HG02588 (cell line): ENCODE data around the gene SELENOO.

Experiments used
- ATAC-seq: cut with Tn5 transposase; IDR thresholded peaks from one replicate; pipeline ENCODE4 v1.9.1; 2021; ENCODE audit warnings: mild to moderate bottlenecking, moderate library complexity; ENCODE audit not compliant: unreplicated experiment

The SELENOO gene

DNA sequence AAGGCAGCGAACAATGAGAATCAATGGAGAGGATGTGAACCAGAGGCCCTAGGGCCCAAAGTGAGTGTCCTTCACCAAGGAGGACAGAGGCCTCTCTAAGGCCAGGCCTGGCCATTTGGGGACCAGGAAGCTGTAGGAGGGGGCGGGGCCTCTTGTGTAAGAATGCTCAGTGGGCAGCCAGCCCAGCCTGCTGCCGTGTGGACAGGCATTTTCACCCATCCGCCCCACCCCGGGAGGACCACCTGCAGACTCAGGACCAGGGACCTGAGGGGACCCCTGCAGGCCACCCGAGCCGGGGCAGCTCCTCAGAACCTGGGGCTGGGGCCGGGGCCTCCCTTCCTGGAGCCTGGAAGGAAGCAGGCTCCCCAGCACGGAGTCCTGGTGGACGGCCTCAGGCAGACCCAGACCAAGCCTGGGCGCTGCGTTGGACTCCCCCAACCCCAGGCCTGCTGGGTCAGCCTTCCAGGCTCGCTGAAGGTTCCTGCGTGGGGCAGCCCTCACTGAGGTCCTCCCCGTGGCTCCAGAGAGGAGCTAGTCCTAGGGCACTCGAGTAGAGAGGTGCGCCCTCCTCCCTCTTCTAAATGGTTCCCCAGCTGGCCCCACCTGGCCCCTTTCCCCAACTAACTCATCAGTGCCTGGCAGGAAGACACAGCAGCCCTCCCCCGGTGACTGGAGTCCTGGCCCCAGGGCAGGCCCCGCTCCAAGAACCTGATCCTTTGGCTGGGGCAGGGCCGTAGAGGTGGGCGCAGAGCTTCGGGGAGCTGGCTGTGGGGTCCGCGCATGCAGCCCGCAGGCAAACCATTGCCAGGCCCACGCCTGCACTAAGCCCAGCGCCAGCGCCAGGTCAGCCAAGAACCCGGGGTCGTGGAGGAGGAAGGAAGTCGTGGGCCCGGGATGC lies 16.6 kb upstream of the SELENOO start:
- ATAC-seq, result no peak

DNA sequence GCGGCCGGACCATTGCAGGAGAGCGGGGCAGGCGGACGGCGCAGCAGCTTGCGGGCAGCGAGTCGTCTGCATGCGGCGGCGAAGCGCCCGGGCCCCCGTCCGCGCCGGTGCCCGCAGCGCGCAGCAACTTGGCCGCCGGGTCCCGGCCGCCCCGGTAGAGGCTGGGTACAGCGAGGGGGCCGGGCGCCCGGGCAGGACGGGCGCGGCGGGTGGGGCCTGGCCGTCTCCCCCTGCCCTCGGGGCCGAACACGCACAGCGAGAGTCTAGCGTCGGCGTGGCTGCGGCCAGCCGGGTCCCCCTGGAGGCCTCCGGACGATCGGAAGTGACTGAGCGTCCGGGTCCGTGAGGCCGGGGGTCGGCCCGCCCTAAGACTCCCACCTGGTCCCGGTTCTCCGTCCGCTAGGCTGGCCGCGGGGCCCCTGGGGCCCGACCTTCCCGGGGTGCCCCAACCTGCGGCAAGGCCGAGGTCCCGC lies 15.9 kb upstream of the SELENOO start:
- no peak for ATAC-seq

GRCh38 chr22:50185375-50186087 lies 15.3 kb upstream of the SELENOO start, which contains the start of gene TRABD:
TRABD (plus strand) TSS chr22:50185913; CDS start chr22:50193061, 7,148 bp downstream.
- peak; percentile 41 for ATAC-seq

DNA sequence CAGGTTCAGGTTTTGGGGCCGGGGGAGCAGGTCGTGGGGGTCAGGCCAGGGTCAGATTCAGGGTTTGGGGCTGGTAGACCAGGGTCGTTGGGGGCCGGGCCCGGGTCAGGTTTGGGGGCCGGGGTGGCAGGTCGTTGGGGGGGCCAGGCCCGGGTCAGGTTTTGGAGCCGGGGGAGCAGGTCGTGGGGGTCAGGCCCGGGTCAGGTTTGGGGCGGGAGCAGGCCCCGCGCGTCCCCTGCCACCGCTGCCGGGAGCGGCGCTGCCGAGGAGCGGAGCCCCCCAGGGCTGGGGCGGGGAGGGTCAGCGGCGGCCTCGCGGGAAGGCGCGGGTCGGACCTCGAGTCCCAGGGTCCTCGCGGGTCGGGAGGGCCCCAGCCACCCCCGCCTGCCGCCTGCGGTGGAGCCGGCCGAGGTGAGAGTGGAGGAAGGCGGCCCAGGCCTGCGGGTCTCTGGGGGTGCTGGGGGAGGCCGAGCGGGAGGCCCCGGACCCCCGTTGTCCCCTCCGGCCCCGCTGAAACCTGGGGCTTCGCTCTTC lies 14.6 kb upstream of the SELENOO start:
- no peak for ATAC-seq

DNA sequence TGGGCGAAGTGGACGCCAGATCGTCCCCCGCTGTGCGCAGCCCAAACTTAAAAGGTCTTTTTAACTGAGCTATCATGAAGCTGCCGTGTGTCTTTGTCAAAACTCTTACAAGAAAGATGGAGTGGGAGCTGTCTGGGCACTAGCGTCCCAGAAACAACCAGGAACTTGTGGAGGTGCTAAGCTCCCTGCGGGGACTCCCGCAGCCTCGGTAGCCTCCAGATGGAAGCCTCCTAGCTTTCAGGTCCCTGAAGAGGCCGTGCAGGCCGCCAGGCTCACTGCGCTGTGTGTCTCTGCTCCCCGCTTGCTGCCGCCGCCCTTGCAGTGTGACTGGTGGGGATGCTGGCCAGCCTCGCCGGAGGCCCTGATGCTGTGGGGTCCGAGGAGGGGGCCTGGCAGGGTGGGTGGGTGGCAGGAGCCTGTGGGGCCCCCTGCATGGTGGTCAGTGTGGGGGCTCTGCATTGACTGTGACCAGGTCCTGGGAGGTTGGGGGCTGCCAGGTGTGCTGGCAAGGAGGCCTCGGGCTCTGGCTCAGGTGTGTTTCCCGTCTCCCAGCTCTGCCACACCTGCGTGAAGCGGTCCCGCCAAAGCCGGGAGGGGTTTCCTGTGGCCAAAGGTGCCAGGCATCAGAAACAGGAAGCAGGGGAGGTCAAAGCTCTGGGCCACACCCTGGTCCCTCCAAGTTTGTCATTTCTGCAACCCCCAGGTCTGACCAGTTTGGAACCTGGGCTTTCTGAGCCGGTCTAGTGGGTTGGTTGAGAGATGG lies 13.9 kb upstream of the SELENOO start:
- no peak for ATAC-seq

DNA sequence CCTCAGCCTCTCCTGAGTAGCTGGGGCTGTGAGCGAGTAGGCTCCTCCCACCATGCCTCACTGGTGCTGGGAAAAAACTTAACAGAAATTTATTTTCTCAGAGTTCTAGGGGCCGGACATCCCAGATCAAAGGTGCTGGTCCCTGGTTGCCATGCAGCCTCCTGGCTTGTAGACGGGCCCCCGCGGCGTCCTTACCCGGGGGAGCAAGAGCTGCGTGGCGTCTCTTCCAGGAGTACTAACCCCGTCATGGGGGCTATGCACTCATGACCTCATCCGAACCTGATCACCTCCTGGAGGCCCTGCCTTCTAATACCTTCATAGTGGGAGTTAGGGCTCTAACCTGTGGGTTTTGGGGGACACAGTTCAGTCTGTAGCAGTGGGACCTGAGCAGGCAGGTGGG lies 12.5 kb upstream of the SELENOO start:
- no peak for ATAC-seq

- no peak for ATAC-seq
Observed at GRCh38 chr22:50189184-50189848, 11.5 kb upstream of the SELENOO start.

GRCh38 chr22:50189849-50190181 lies 11.0 kb upstream of the SELENOO start:
- ATAC-seq, result no peak

DNA sequence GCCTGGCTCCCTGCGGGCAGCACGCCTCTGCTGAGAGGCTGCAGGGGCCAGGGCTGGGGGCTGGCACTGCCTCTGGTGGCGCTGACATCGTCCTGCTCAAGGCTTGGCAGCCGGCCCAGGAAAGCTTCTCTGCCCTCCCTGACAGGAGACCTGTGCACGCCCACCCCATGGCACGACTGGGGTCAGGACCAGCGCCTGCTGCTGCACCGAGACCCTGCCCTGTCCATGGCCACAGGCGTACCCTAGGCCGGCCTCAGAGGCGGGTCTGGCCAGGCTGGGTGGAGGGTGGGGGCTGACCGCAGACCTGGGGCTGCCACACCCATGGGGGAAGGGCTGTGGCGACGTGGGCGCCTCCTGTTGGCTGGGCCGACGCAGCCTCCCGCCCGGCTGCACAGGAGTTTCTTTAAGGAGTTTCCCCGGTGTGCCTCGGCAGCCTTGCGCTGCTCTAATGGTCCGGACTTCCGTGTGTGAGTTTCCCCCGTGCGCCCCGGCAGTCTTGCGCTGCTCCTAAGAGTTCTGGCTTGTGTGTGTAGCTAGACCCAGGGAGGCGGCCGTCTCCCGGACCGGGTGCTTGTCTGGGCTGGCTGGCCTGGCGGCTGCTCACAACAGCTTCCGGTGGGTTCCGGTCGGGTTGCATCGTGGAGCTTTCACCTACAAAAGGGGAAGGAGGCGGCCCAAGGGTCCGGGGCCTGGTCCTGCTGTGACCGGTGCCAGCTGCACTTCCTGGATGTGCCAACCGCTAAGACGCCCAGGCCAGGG lies 10.4 kb upstream of the SELENOO start:
- peak; percentile 35 for ATAC-seq

DNA sequence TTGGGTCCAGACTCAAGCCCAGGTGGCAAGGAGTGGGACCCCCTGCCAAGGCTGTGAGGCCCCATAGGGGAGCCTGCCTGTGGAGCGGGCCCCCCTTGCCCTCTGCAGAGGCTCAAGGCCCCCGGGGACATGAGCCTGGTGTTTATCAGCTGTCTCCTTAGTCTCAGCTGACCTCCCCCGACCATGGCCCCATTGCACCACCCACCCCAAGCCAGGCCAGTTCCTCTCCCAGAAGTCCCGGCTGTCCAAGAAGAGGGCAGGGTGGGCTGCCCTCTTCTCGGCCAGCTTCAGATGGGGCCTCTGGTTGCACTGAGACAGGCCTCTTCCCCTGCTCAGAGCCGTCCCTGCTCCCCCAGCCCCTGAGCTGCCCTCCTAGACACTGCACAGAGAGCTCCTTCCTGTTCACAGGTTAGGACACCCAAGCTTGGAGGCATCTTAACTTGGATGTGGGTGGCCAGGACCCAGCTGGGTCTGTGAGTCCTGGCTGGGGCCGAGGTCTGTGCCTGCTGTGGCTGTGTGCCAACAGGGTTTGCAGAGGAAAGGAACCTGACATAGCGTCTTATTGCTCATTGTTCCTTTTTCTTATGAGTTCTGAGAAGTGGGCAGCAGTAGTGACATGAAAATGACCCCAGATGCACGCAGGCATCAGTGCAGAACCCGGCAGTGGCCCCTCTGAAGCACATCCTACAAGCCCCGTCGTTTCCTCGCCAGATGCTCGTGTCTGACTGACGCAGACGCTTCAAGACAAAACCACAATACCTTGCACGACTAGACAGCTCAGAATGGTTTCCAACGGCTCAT lies 9.7 kb upstream of the SELENOO start:
- ATAC-seq, result no peak

GRCh38 chr22:50192436-50193204 lies 8.2 kb upstream of the SELENOO start:
- ATAC-seq, result no peak

DNA sequence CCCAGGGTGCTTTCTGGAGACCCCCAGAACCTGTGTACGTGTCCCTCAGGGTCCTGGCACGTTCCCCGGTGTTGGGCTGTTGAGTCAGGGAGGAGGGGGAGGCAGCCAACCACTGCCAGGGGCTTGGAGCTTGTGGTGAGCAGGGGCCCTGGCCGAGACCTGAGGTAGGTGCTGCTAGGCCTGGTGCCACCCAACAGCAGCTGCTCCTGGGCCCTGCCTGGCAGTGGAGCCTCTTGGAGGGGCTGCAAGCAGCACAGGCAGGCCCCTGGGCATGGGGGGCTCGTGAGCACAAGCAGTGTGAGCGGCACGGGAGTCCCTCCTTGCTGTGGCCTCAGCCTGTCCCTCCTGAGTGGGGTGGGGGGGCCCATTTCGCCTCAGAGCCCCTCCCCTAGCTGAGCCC lies 7.2 kb upstream of the SELENOO start:
- no peak for ATAC-seq

DNA sequence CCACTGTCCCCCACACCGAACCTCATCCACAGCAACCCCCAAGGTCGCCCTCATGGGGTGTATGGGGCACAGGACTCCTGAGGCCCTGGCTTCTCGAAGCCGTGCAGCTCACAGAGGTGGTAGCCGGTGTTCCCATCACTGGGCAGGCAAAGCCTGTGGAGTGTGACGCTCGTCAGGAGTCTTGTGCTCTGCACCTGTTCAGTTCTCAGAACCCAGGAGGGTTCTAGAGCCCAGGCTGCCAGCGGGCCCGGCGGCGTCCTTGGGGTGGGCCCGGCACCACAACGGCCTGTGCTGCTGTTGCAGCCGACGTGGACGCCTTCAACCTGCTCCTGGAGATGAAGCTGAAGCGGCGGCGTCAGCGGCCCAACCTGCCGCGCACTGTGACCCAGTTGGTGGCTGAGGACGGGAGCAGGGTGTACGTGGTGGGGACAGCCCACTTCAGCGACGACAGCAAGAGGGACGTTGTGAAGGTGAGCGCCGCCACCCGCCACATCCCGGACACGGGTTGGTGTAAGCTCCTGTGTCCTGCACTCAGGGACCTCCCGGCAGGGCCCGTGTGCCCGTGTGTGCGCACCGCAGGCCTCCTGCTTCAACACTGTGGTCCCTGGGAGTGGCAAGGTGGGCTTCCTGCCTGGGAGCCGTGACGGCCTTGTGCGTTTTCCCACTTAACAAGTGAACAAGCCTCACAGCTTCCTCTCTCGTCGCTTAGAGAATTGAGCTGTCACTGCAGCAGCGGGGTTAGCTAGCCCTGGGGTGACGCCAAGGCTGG lies 6.6 kb upstream of the SELENOO start:
- no peak for ATAC-seq

DNA sequence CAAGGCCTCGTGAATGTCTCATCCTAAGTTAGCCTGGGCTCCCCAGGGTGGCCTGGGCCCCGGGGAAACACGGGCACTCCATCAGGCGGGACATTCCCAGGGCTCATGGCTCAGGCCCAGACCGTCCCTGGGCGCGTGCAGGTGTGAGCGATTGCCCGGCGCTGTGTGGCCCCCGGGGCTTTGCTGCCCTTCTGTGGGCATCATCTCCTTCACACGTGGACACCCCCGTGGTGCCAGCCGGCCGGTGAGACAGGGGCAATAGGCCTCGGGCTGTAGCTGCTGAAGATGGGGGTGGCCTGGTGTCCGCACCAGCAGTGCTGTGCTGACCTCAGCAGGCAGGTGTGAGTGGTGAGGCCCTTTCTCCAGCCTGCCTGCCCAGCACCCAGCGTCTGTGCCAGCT lies 4.6 kb upstream of the SELENOO start:
- ATAC-seq, result no peak

DNA sequence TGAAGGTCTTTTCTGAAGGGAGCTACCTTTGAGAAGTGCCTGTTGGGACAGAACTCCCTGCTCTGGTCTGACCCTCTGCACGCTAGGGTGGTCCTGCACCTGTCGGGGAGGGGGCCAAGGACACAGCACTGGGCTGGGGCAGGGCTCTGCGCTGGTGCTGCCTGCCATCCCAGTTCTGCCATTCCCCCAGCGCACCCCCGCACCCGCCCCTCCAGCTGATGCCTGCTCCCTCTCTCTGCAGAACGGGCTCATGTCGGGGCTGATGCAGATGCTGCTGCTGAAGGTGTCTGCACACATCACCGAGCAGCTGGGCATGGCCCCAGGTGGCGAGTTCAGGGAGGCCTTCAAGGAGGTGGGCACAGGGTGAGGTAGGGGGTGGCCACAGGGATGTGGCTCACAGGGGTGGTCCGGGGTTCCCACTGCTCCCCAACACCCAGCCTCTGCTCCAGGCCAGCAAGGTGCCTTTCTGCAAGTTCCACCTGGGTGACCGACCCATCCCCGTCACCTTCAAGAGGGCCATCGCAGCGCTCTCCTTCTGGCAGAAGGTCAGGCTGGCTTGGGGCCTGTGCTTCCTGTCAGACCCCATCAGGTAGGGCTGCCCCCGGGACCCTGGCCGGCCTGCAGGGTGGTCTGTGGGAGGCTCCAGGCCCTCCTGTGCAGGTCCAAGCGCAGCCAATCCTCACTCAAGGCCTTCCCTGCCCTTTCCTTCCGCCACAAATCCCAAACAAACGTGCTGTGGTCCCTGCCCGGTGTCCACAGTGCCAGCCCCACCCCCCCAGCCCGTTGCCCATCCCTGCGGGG lies 3.6 kb upstream of the SELENOO start:
- no peak for ATAC-seq

DNA sequence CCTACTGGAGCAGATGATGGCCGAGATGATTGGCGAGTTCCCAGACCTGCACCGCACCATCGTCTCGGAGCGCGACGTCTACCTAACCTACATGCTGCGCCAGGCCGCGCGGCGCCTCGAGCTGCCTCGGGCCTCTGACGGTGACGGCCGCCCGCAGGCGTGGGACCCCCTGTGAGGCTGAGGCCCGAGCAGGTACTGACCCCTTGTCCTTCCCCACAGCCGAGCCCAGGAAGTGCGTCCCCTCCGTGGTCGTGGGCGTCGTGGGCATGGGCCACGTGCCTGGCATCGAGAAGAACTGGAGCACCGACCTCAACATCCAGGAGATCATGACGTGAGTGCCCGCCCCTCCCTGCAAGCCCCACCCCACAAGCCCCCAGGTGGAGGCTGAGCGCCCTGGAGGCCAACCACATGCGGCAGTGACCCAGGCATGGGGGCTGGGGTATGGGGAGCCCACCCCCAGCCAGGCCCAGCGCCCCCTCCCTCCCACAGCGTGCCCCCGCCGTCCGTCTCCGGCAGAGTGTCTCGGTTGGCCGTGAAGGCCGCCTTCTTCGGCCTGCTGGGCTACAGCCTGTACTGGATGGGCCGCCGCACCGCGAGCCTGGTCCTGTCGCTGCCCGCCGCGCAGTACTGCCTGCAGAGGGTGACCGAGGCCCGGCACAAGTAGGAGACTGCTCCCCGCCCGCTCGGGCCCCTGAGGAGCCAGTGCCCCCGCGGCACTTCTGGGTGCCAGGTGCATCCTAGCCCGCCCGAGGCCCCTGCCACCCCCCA lies 2.8 kb upstream of the SELENOO start:
- no peak for ATAC-seq
